ENCODE data around the gene R3HDM2. TPM values are rescaled to one million over a fixed set of nuclear protein-coding genes. Genes with fewer than 3 reads are reported as not detected.

The R3HDM2 gene
- total and polyA plus RNA-seq, 2 of the 13 experiments (the other 11 are each of a cell fraction or from before 2014, with no cell fraction given) = 11.1 to 23.5 TPM

DNA sequence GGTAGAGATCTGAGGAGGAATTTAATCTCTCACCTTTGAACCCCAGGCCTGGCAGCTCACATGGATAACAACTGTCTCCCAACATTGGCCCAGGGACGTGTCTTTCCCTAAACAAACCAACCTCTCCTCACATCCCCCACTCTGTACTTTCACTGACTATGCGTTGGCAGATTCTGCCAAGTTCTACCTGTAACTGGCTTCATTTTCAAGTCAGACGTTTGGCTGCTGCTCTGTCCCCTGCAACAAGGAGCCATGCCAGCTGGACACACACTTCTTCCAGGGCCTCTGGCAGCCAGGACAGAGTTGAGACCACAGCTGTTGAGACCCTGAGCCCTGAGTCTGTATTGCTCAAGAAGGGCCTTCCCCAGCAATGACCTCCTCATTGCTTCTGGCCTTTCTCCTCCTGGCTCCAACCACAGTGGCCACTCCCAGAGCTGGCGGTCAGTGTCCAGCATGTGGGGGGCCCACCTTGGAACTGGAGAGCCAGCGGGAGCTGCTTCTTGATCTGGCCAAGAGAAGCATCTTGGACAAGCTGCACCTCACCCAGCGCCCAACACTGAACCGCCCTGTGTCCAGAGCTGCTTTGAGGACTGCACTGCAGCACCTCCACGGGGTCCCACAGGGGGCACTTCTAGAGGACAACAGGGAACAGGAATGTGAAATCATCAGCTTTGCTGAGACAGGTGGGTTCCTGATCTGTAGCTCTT is 3.8 kb upstream of the R3HDM2 start, which contains the start of gene INHBC (continued):
- TF ChIP-seq, protein P1, sequence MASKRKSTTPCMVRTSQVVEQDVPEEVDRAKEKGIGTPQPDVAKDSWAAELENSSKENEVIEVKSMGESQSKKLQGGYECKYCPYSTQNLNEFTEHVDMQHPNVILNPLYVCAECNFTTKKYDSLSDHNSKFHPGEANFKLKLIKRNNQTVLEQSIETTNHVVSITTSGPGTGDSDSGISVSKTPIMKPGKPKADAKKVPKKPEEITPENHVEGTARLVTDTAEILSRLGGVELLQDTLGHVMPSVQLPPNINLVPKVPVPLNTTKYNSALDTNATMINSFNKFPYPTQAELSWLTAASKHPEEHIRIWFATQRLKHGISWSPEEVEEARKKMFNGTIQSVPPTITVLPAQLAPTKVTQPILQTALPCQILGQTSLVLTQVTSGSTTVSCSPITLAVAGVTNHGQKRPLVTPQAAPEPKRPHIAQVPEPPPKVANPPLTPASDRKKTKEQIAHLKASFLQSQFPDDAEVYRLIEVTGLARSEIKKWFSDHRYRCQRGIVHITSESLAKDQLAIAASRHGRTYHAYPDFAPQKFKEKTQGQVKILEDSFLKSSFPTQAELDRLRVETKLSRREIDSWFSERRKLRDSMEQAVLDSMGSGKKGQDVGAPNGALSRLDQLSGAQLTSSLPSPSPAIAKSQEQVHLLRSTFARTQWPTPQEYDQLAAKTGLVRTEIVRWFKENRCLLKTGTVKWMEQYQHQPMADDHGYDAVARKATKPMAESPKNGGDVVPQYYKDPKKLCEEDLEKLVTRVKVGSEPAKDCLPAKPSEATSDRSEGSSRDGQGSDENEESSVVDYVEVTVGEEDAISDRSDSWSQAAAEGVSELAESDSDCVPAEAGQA (IDR thresholded peaks at IDR 0.05; ENCODE audit: low read depth) = no peak
- TF ChIP-seq, protein P1 (CRISPR knock-in tag; IDR thresholded peaks at IDR 0.05; ENCODE audit: borderline replicate concordance) = no peak
- TF ChIP-seq POLR2AphosphoS5 (IDR thresholded peaks at IDR 0.05; ENCODE audit: low read depth, low read length) = peak; percentile 63
- TF ChIP-seq ZNF496 (CRISPR knock-in tag; IDR thresholded peaks at IDR 0.05; ENCODE audit: insufficient replicate concordance) = no peak
- TF ChIP-seq ERF (CRISPR knock-in tag; IDR thresholded peaks at IDR 0.05) = peak; percentile 5; the same call in 1 of the 2 replicates
- TF ChIP-seq ARID2 (CRISPR knock-in tag; IDR thresholded peaks at IDR 0.05; ENCODE audit: borderline replicate concordance) = peak; percentile 41; the same call in 1 of the 2 replicates
- TF ChIP-seq ZBTB7A (CRISPR knock-in tag; IDR thresholded peaks at IDR 0.05) = 0 out of 2 replicates have a peak, but pooled peaks have one; percentile 10
- no peak for TF ChIP-seq ZNF354B (CRISPR knock-in tag; IDR thresholded peaks at IDR 0.05)
- no peak for TF ChIP-seq SIX1 (CRISPR knock-in tag; IDR thresholded peaks at IDR 0.05; ENCODE audit: borderline replicate concordance)
- TF ChIP-seq MEF2D (CRISPR knock-in tag; IDR thresholded peaks at IDR 0.05) = no peak
- TF ChIP-seq ZNF644 (CRISPR knock-in tag; IDR thresholded peaks at IDR 0.05; ENCODE audit: low read depth) = no peak
- no peak for TF ChIP-seq ZSCAN12 (CRISPR knock-in tag; IDR thresholded peaks at IDR 0.05)
- TF ChIP-seq SRSF9 (IDR thresholded peaks at IDR 0.05; ENCODE audit: borderline replicate concordance, insufficient read depth, low read depth, low read length, poor library complexity, severe bottlenecking) = no peak
- 0 out of 2 replicates have a peak, but pooled peaks have one; percentile 12 for TF ChIP-seq SALL1 (CRISPR knock-in tag; IDR thresholded peaks at IDR 0.05)
- no peak for TF ChIP-seq NFIC (IDR thresholded peaks at IDR 0.05; ENCODE audit: low read length)
- TF ChIP-seq, protein P2, sequence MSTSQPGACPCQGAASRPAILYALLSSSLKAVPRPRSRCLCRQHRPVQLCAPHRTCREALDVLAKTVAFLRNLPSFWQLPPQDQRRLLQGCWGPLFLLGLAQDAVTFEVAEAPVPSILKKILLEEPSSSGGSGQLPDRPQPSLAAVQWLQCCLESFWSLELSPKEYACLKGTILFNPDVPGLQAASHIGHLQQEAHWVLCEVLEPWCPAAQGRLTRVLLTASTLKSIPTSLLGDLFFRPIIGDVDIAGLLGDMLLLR (CRISPR knock-in tag; IDR thresholded peaks at IDR 0.05) = peak; percentile 47; the same call in 1 of the 2 replicates
- no peak for TF ChIP-seq ZNF790 (CRISPR knock-in tag; IDR thresholded peaks at IDR 0.05; ENCODE audit: borderline replicate concordance)
- peak; percentile 72; the same call in 1 of the 2 replicates for TF ChIP-seq ZSCAN29 (CRISPR knock-in tag; conservative IDR thresholded peaks at IDR 0.05)
- no peak for TF ChIP-seq SP1 (IDR thresholded peaks at IDR 0.05)
- TF ChIP-seq SP1 (CRISPR knock-in tag; IDR thresholded peaks at IDR 0.05) = no peak
- TF ChIP-seq GATAD2A (CRISPR knock-in tag; IDR thresholded peaks at IDR 0.05) = peak; percentile 36; the same call in 1 of the 2 replicates
